Trophoblast cell (in vitro differentiated cells and primary cell): ENCODE measurements around the gene SLC9A1.
A peak's percentile ranks its signal among the peaks of the same experiment; 100 is the strongest.

Experiments used
- DNase-seq, 2 donors: peaks; one replicate each; pipeline ENCODE4 v3.0.0-alpha.2; 2016
- H2AFZ ChIP-seq: 2 replicates; pipeline ENCODE4 v1.6.1; 2013; ENCODE audit warnings: low read length, moderate library complexity, mild to moderate bottlenecking; ENCODE audit not compliant: insufficient read depth, poor library complexity
- H2AK5ac ChIP-seq: 2 replicates; pipeline ENCODE4 v1.6.1; 2013; ENCODE audit warnings: mild to moderate bottlenecking, low read length
- H2BK120ac ChIP-seq: 2 replicates; pipeline ENCODE4 v1.6.1; 2013; ENCODE audit warnings: low read length, mild to moderate bottlenecking, moderate library complexity; ENCODE audit not compliant: insufficient read depth, poor library complexity
- H2BK12ac ChIP-seq: 2 replicates; pipeline ENCODE4 v1.6.1; 2013; ENCODE audit warnings: mild to moderate bottlenecking, low read length, moderate library complexity
- H2BK5ac ChIP-seq: 2 replicates; pipeline ENCODE4 v1.6.1; 2013; ENCODE audit warnings: low read length, low read depth, moderate library complexity, mild to moderate bottlenecking; ENCODE audit not compliant: poor library complexity
- H3K14ac ChIP-seq: 2 replicates; pipeline ENCODE4 v1.6.1; 2013; ENCODE audit warnings: mild to moderate bottlenecking, low read length
- H3K18ac ChIP-seq: 2 replicates; pipeline ENCODE4 v1.6.1; 2013; ENCODE audit warnings: mild to moderate bottlenecking, low read length
- H3K23ac ChIP-seq: 2 replicates; pipeline ENCODE4 v1.6.1; 2013; ENCODE audit warnings: low read length
- H3K27ac ChIP-seq: 2 replicates; pipeline ENCODE4 v1.5.1; 2013; ENCODE audit warnings: low read depth, mild to moderate bottlenecking, inconsistent platforms, low read length, moderate library complexity
- H3K27me3 ChIP-seq: 2 replicates; pipeline ENCODE4 v1.6.1; 2013; ENCODE audit warnings: inconsistent platforms, mild to moderate bottlenecking, low read length, moderate library complexity; ENCODE audit not compliant: insufficient read depth
- H3K36me3 ChIP-seq, 2 experiments: 1 replicate in 1 of 2; 2 replicates in 1 of 2; pipeline ENCODE4 v1.6.1; 2013; ENCODE audit warnings: low read length in 2 of 2, mild to moderate bottlenecking in 2 of 2, moderate library complexity in 1 of 2; ENCODE audit not compliant: insufficient read depth in 2 of 2, control insufficient read depth in 1 of 2
- H3K4ac ChIP-seq: 2 replicates; pipeline ENCODE4 v1.6.1; 2013; ENCODE audit warnings: low read depth, mild to moderate bottlenecking, low read length, moderate library complexity
- H3K4me1 ChIP-seq, 2 experiments: 1 replicate in 1 of 2; 2 replicates in 1 of 2; pipeline ENCODE4 v1.6.1; 2013; ENCODE audit warnings: low read length in 2 of 2, mild to moderate bottlenecking in 2 of 2, moderate library complexity in 1 of 2; ENCODE audit not compliant: insufficient read depth in 2 of 2, control insufficient read depth in 1 of 2
- H3K4me2 ChIP-seq: 2 replicates; pipeline ENCODE4 v1.6.1; 2013; ENCODE audit warnings: inconsistent platforms, mild to moderate bottlenecking, low read length, moderate library complexity
- H3K4me3 ChIP-seq: 2 replicates; pipeline ENCODE4 v1.5.1; 2013; ENCODE audit warnings: mild to moderate bottlenecking, low read depth, low read length, inconsistent platforms
- H3K79me1 ChIP-seq: one replicate; pipeline ENCODE4 v1.6.1; 2013; ENCODE audit warnings: low read length
- H3K79me2 ChIP-seq: 2 replicates; pipeline ENCODE4 v1.6.1; 2013; ENCODE audit warnings: low read length, mild to moderate bottlenecking; ENCODE audit not compliant: control insufficient read depth, insufficient read depth, poor library complexity
- H3K9ac ChIP-seq: 2 replicates; pipeline ENCODE4 v1.6.1; 2013; ENCODE audit warnings: mild to moderate bottlenecking, low read length
- H3K9me3 ChIP-seq: 2 replicates; pipeline ENCODE4 v1.6.1; 2013; ENCODE audit warnings: low read depth, mild to moderate bottlenecking, control low read depth, inconsistent platforms, low read length; ENCODE audit not compliant: insufficient read depth
- H4K12ac ChIP-seq: 2 replicates; pipeline ENCODE4 v1.6.1; 2013; ENCODE audit warnings: low read depth, mild to moderate bottlenecking, low read length, moderate library complexity
- H4K8ac ChIP-seq: 2 replicates; pipeline ENCODE4 v1.6.1; 2013; ENCODE audit warnings: low read depth, mild to moderate bottlenecking, low read length, moderate library complexity
- H4K91ac ChIP-seq: one replicate; pipeline ENCODE4 v1.6.1; 2013; ENCODE audit warnings: low read depth, mild to moderate bottlenecking, low read length, moderate library complexity
- WGBS: extraction: QIAGEN DNeasy Blood & Tissue Kit; methylation state at CpG from one replicate; pipeline ENCODE4 v1.1.7; 2013; ENCODE audit warnings: missing lambda C conversion rate; ENCODE audit not compliant: insufficient read length, insufficient coverage; ENCODE audit errors: extremely low coverage; 5-methylcytosine and 5-hydroxymethylcytosine counted together

The SLC9A1 gene

DNA sequence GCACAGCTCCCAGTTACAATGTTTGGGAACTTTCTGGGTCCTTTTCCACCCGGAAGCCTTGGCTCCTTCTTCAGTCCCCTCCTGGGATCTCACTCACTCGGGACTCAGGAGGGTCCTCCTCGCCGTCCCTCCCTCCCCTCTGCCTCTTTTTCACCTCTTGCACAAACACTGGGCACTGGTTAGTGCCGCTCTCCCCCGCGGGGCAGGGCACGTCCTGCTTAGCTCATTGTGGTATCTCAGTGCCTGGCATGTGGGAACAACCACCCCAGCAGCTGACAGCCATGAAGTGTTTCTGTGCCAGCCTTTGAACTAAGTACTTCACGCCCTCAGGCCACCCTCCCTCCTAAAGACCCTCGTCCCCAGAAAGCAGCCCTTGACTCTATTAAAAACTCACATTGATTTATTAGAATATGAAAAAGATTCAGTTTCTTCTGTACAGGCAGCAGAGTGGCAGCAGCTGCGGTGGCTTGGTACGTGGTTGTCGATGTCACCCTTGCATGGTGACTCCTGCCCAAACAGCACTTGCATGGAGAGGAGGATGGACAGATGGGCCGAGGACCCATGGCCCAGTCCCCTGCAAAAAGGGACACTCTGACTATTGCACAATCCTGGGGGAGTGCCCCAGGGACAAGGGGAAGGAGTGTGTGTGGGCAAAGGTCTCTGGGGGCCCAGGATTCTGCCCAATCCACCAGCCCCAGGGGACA lies 56.3 kb downstream of the SLC9A1 start:
- no peak overlapping the region for H3K23ac ChIP-seq
- no peak overlapping the region for H2BK12ac ChIP-seq
- no peak overlapping the region for H4K91ac ChIP-seq
- H2AK5ac ChIP-seq, result no peak overlapping the region
- WGBS, result no CpG with 5 or more reads among the region's 14 CpGs
- no peak overlapping the region for H4K8ac ChIP-seq
- no peak for DNase-seq
- no peak overlapping the region for H3K4me2 ChIP-seq
- H3K4ac ChIP-seq, result no peak overlapping the region
- no peak overlapping the region for H3K27ac ChIP-seq
- H2AFZ ChIP-seq, result no peak overlapping the region
- H3K79me2 ChIP-seq, result no peaks in the 10 kb centered on the region
- peak overlapping the region; percentile 9 for H3K18ac ChIP-seq
- no peak overlapping the region for H4K12ac ChIP-seq
- no peaks in the 10 kb centered on the region for H3K27me3 ChIP-seq
- no peak overlapping the region for H3K9ac ChIP-seq
- H2BK120ac ChIP-seq, result no peak overlapping the region
- peaks cover 9 to 10% of the 10 kb centered on the region in 2 experiments for H3K4me1 ChIP-seq
- H3K9me3 ChIP-seq, result no peaks in the 10 kb centered on the region
- H3K36me3 ChIP-seq, result peaks cover 38 to 39% of the 10 kb centered on the region in 2 experiments
- no peak overlapping the region for H2BK5ac ChIP-seq
- H3K79me1 ChIP-seq, result no peaks in the 10 kb centered on the region
- no peak overlapping the region for H3K14ac ChIP-seq
- H3K4me3 ChIP-seq, result no peak overlapping the region

DNA sequence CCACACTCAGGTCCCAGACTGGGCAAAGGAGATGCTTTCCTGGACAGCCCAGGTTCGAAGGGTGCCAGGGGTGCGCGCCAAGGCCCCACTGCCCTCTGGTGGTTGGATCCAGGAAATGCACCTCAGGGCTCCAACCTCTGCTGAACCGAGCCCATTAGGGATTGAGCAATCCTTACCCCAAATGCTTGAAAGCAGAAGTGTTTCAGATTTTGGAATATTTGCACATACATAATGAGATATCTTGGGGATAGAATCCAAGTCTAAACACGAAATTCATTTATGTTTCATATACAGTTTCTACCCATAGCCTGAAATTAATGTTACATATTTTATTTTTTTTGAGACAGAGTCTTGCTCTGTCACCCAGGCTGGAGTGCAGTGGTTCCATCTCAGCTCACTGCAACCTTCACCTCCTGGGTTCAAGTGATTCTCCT lies 57.4 kb downstream of the SLC9A1 start:
- no peaks in the 10 kb centered on the region for H3K9me3 ChIP-seq
- peaks cover 29 to 30% of the 10 kb centered on the region in 2 experiments for H3K36me3 ChIP-seq
- H4K8ac ChIP-seq, result no peak overlapping the region
- no peak overlapping the region for H3K4me3 ChIP-seq
- no peak overlapping the region for H2AK5ac ChIP-seq
- no peaks in the 10 kb centered on the region for H3K27me3 ChIP-seq
- H2BK12ac ChIP-seq, result no peak overlapping the region
- no peak overlapping the region for H3K4me2 ChIP-seq
- H3K27ac ChIP-seq, result no peak overlapping the region
- peaks cover 9 to 10% of the 10 kb centered on the region in 2 experiments for H3K4me1 ChIP-seq
- H3K79me1 ChIP-seq, result no peaks in the 10 kb centered on the region
- DNase-seq, result peak; percentile 72 to 88
- no peak overlapping the region for H2BK5ac ChIP-seq
- H3K9ac ChIP-seq, result no peak overlapping the region
- no peak overlapping the region for H4K12ac ChIP-seq
- no peak overlapping the region for H2AFZ ChIP-seq
- no peak overlapping the region for H3K14ac ChIP-seq
- WGBS, result no CpG with 5 or more reads among the region's 5 CpGs
- H3K23ac ChIP-seq, result no peak overlapping the region
- no peak overlapping the region for H4K91ac ChIP-seq
- H3K4ac ChIP-seq, result no peak overlapping the region
- H3K18ac ChIP-seq, result no peak overlapping the region
- no peak overlapping the region for H2BK120ac ChIP-seq
- H3K79me2 ChIP-seq, result no peaks in the 10 kb centered on the region

DNA sequence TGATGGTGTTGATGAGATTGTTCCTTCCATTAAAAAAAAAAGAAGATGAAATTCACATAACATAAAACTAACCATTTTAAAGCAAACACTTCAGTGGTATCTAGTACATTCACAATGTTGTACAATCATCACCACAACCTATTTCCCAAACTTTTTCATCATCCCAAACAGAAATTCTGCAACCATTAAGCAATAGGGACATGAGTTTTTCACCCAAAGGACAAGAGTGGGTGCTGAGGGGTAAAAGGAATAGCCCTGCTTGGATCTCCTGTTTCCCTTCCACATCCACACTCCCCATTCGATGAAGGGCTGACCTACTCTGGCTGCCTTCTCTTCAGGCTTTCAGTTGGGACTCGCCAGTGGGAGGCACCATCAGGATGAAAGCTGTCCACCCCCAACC lies 59.3 kb downstream of the SLC9A1 start:
- Histone ChIP-seq H3K18ac (no peak overlapping the region), H2AK5ac (no peak overlapping the region), H3K27ac (no peak overlapping the region), H2BK120ac (no peak overlapping the region), H3K9me3 (no peaks in the 10 kb centered on the region), H3K4me1 (peaks cover 9 to 10% of the 10 kb centered on the region in 2 experiments), H3K9ac (no peak overlapping the region), H4K12ac (no peak overlapping the region), H3K4me3 (no peak overlapping the region), H3K79me1 (no peaks in the 10 kb centered on the region), H2BK12ac (no peak overlapping the region), H3K79me2 (no peaks in the 10 kb centered on the region), H3K4ac (no peak overlapping the region), H3K4me2 (no peak overlapping the region), H2AFZ (no peak overlapping the region), H2BK5ac (no peak overlapping the region), H4K91ac (no peak overlapping the region), H3K23ac (no peak overlapping the region), H3K36me3 (peaks cover 10 to 12% of the 10 kb centered on the region in 2 experiments), H4K8ac (no peak overlapping the region), H3K14ac (no peak overlapping the region), H3K27me3 (no peaks in the 10 kb centered on the region)
- no CpG with 5 or more reads among the region's 2 CpGs for WGBS
- no peak for DNase-seq

DNA sequence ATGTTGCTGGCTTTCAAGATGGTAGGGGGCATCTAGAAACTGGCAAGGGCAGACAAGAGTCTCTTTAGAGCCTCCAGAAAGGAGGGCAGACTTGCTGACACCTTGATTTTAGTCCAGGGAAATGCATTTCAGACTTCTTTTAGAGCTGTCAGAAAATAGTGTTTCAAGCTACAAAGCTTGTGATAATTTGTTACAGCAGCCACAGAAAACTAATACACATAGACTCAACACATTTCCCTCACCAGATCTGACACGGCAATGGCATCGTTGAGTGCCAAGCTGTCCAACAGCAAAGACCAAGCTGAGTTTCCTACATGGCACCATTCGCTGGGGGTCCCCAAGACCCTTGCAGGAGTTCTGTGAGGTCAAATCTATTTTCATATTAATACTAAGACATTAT lies 62.0 kb downstream of the SLC9A1 start:
- Histone ChIP-seq H2AK5ac (no peak overlapping the region), H3K4me3 (no peak overlapping the region), H3K4me2 (no peak overlapping the region), H3K18ac (no peak overlapping the region), H2BK120ac (no peak overlapping the region), H3K36me3 (no peaks in the 10 kb centered on the region), H2BK5ac (no peak overlapping the region), H3K79me1 (no peaks in the 10 kb centered on the region), H3K4ac (no peak overlapping the region), H3K9me3 (no peaks in the 10 kb centered on the region), H3K9ac (no peak overlapping the region), H3K14ac (no peak overlapping the region), H4K91ac (no peak overlapping the region), H3K27ac (no peak overlapping the region), H3K23ac (no peak overlapping the region), H2AFZ (no peak overlapping the region), H3K4me1 (no peaks in the 10 kb centered on the region), H3K27me3 (no peaks in the 10 kb centered on the region), H4K12ac (no peak overlapping the region), H2BK12ac (no peak overlapping the region), H3K79me2 (no peaks in the 10 kb centered on the region), H4K8ac (no peak overlapping the region)
- no peak for DNase-seq
- WGBS, result no CpG with 5 or more reads among the region's 3 CpGs
